H1 (cell line): ENCODE data around the gene PI4K2A. TPM values are rescaled to one million over a fixed set of nuclear protein-coding genes. Genes with fewer than 3 reads are reported as not detected.

Experiments
- ASH2L ChIP-seq: fragments of 200-600, 300-600 bp; sonication (generic); IDR thresholded peaks from one replicate; pipeline ENCODE4 v1.7.1; 2017; ENCODE audit warnings: low read length
- BACH1 ChIP-seq: IDR thresholded peaks from 2 replicates; pipeline ENCODE4 v1.6.1; 2012; ENCODE audit warnings: low read length, improper control_type of control experiment
- EP300 ChIP-seq, 2 experiments: IDR thresholded peaks; 1 replicate in 1 of 2; 2 replicates in 1 of 2; pipeline ENCODE4 v1.6.1; 2011 to 2012; ENCODE audit warnings: low read depth in 2 of 2, low read length in 2 of 2, mild to moderate bottlenecking in 2 of 2, borderline replicate concordance in 1 of 2, inconsistent platforms in 1 of 2, moderate library complexity in 1 of 2
- FOSL1 ChIP-seq: IDR thresholded peaks from 2 replicates; pipeline ENCODE4 v1.6.1; 2011; ENCODE audit warnings: mild to moderate bottlenecking, low read depth, low read length, moderate library complexity; ENCODE audit not compliant: insufficient read depth
- HDAC6 ChIP-seq: IDR thresholded peaks from one replicate; pipeline ENCODE4 v1.7.1; 2012; ENCODE audit warnings: low read depth, mild to moderate bottlenecking, inconsistent platforms, low read length, moderate library complexity
- polyA plus RNA-seq, 7 experiments: library from polyadenylated mRNA; depleted of rRNA in 3 of 7; stranded (reverse) in 5 of 7; unstranded in 2 of 7; fragments of >200 nt in 5 of 7; fragments of 200-250 nt in 2 of 7; gene quantifications; 1 replicate in 5 of 7; 2 replicates in 1 of 7; 4 replicates in 1 of 7; pipeline versions ENCODE4 v1.2.1 to v1.2.3, GENCODE V29; 2011 to 2013; ENCODE audit warnings: missing spikeins in 2 of 7, mixed read lengths in 2 of 7
- total RNA-seq: library from RNA; stranded (reverse); fragmentation: NEBNext Ultra II Directional; extraction: Animal tissue kit (Norgen Biotek cat#: 25700); gene quantifications from 2 replicates; pipeline ENCODE4 v1.2.1, GENCODE V29; 2021
- TF ChIP-seq, protein P1 (sequence below): fragments of 300-600 bp; sonication (generic); IDR thresholded peaks from 2 replicates; pipeline ENCODE4 v1.7.1; 2012; ENCODE audit warnings: low read length, moderate library complexity, mild to moderate bottlenecking, inconsistent platforms; ENCODE audit not compliant: insufficient replicate concordance
- TF ChIP-seq, protein P2 (sequence below): IDR thresholded peaks from 2 replicates; pipeline ENCODE4 v1.6.1; 2012; ENCODE audit warnings: low read length, inconsistent platforms

Gene PI4K2A
- total and polyA plus RNA-seq, 2 of the 8 experiments (the other 6 are each of a cell fraction or from before 2014, with no cell fraction given): 20.7 to 21.9 TPM

DNA sequence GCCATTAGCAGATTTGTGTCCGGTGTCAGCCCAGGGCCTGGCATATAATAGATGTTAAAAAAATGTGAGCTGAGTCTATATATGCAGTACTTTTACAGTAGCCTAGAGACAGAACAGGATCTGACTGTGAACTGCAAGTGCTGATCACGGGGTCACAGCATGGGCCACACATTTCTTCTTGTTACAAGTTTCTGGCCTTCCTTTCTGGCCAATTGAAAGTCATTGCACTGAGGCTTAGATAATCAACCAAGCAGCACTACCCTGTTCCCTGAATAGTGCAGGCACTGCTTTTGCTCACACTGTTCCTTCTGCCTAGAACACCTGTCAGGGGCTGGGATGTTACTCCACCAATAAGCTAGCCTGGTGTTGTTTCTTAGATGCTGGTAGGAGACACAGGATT is 67.7 kb downstream of the PI4K2A start (continued):
- TF ChIP-seq, protein P1, sequence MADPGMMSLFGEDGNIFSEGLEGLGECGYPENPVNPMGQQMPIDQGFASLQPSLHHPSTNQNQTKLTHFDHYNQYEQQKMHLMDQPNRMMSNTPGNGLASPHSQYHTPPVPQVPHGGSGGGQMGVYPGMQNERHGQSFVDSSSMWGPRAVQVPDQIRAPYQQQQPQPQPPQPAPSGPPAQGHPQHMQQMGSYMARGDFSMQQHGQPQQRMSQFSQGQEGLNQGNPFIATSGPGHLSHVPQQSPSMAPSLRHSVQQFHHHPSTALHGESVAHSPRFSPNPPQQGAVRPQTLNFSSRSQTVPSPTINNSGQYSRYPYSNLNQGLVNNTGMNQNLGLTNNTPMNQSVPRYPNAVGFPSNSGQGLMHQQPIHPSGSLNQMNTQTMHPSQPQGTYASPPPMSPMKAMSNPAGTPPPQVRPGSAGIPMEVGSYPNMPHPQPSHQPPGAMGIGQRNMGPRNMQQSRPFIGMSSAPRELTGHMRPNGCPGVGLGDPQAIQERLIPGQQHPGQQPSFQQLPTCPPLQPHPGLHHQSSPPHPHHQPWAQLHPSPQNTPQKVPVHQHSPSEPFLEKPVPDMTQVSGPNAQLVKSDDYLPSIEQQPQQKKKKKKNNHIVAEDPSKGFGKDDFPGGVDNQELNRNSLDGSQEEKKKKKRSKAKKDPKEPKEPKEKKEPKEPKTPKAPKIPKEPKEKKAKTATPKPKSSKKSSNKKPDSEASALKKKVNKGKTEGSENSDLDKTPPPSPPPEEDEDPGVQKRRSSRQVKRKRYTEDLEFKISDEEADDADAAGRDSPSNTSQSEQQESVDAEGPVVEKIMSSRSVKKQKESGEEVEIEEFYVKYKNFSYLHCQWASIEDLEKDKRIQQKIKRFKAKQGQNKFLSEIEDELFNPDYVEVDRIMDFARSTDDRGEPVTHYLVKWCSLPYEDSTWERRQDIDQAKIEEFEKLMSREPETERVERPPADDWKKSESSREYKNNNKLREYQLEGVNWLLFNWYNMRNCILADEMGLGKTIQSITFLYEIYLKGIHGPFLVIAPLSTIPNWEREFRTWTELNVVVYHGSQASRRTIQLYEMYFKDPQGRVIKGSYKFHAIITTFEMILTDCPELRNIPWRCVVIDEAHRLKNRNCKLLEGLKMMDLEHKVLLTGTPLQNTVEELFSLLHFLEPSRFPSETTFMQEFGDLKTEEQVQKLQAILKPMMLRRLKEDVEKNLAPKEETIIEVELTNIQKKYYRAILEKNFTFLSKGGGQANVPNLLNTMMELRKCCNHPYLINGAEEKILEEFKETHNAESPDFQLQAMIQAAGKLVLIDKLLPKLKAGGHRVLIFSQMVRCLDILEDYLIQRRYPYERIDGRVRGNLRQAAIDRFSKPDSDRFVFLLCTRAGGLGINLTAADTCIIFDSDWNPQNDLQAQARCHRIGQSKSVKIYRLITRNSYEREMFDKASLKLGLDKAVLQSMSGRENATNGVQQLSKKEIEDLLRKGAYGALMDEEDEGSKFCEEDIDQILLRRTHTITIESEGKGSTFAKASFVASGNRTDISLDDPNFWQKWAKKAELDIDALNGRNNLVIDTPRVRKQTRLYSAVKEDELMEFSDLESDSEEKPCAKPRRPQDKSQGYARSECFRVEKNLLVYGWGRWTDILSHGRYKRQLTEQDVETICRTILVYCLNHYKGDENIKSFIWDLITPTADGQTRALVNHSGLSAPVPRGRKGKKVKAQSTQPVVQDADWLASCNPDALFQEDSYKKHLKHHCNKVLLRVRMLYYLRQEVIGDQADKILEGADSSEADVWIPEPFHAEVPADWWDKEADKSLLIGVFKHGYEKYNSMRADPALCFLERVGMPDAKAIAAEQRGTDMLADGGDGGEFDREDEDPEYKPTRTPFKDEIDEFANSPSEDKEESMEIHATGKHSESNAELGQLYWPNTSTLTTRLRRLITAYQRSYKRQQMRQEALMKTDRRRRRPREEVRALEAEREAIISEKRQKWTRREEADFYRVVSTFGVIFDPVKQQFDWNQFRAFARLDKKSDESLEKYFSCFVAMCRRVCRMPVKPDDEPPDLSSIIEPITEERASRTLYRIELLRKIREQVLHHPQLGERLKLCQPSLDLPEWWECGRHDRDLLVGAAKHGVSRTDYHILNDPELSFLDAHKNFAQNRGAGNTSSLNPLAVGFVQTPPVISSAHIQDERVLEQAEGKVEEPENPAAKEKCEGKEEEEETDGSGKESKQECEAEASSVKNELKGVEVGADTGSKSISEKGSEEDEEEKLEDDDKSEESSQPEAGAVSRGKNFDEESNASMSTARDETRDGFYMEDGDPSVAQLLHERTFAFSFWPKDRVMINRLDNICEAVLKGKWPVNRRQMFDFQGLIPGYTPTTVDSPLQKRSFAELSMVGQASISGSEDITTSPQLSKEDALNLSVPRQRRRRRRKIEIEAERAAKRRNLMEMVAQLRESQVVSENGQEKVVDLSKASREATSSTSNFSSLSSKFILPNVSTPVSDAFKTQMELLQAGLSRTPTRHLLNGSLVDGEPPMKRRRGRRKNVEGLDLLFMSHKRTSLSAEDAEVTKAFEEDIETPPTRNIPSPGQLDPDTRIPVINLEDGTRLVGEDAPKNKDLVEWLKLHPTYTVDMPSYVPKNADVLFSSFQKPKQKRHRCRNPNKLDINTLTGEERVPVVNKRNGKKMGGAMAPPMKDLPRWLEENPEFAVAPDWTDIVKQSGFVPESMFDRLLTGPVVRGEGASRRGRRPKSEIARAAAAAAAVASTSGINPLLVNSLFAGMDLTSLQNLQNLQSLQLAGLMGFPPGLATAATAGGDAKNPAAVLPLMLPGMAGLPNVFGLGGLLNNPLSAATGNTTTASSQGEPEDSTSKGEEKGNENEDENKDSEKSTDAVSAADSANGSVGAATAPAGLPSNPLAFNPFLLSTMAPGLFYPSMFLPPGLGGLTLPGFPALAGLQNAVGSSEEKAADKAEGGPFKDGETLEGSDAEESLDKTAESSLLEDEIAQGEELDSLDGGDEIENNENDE: no peak
- TF ChIP-seq, protein P2, sequence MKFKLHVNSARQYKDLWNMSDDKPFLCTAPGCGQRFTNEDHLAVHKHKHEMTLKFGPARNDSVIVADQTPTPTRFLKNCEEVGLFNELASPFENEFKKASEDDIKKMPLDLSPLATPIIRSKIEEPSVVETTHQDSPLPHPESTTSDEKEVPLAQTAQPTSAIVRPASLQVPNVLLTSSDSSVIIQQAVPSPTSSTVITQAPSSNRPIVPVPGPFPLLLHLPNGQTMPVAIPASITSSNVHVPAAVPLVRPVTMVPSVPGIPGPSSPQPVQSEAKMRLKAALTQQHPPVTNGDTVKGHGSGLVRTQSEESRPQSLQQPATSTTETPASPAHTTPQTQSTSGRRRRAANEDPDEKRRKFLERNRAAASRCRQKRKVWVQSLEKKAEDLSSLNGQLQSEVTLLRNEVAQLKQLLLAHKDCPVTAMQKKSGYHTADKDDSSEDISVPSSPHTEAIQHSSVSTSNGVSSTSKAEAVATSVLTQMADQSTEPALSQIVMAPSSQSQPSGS: no peak
- TF ChIP-seq BACH1 (no peak), HDAC6 (no peak), EP300 (IDR thresholded peaks at IDR 0.05; ENCODE audit: borderline replicate concordance in 1 of 2, low read depth in 2 of 2, low read length in 2 of 2) (no peak), ASH2L (no peak), FOSL1 (no peak)
